ENCODE measurements around the gene PTAFR. TPM values are rescaled to one million over a fixed set of nuclear protein-coding genes. Genes with fewer than 3 reads are reported as not detected.

The PTAFR gene
- total RNA-seq, 1 experiment from 2014 or later: 2.6 TPM

DNA sequence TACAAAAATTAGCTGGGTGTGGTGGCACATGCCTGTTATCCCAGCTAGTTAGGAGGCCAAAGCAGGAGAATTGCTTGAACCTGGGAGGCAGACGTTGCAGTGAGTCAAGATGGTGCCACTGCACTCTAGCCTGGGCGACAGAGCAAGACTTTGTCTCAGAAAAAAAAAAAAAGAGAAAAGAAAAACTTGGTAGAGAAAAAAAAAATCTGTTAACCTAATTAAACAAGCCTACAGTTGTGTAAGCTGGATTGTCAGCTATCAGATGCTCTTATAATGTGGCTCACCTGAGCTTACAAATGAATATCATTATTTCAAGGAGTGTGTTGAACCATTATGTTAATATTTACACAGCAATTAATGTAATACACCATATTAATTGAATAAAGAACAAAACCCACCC, 61.6 kb downstream of the PTAFR start (continued):
- TF ChIP-seq, protein P1, sequence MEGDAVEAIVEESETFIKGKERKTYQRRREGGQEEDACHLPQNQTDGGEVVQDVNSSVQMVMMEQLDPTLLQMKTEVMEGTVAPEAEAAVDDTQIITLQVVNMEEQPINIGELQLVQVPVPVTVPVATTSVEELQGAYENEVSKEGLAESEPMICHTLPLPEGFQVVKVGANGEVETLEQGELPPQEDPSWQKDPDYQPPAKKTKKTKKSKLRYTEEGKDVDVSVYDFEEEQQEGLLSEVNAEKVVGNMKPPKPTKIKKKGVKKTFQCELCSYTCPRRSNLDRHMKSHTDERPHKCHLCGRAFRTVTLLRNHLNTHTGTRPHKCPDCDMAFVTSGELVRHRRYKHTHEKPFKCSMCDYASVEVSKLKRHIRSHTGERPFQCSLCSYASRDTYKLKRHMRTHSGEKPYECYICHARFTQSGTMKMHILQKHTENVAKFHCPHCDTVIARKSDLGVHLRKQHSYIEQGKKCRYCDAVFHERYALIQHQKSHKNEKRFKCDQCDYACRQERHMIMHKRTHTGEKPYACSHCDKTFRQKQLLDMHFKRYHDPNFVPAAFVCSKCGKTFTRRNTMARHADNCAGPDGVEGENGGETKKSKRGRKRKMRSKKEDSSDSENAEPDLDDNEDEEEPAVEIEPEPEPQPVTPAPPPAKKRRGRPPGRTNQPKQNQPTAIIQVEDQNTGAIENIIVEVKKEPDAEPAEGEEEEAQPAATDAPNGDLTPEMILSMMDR (IDR thresholded peaks at IDR 0.05): no peak

DNA sequence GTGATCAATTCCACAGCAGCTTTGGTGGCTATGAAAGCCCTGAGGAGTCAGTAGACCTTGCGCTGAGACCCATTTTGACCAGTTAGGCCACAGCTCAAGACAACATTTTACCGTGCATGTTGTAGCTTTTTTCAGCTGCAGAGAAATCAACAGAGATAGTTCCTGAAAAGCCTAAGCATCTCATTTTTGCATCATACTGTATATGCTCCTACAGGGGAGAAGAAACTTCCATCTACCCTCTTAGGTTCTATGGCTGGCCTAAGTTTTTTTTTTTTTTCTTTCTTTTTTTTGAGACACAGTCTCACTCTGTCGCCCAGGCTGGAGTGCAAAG, 63.3 kb downstream of the PTAFR start:
- DNase-seq (ENCODE audit: low spot score): peak; percentile 21
- Mint-ChIP-seq H3K9me3 (peaks cover 4% of the 10 kb centered on the region; the same call in 1 of the 2 replicates), H3K4me3 (no peak overlapping the region), H3K27ac (no peak overlapping the region), H3K36me3 (no peaks in the 10 kb centered on the region), H3K27me3 (ENCODE audit: low read depth) (no peaks in the 10 kb centered on the region), H3K4me1 (no peaks in the 10 kb centered on the region)
- TF ChIP-seq MYBL2 (CRISPR knock-in tag; IDR thresholded peaks at IDR 0.05) (no peak), MLX (CRISPR knock-in tag; IDR thresholded peaks at IDR 0.05) (no peak), SMAD4 (CRISPR knock-in tag; IDR thresholded peaks at IDR 0.05) (no peak), GABPB1 (CRISPR knock-in tag; IDR thresholded peaks at IDR 0.05) (no peak), SMAD3 (CRISPR knock-in tag; IDR thresholded peaks at IDR 0.05; ENCODE audit: borderline replicate concordance) (no peak), NR1H2 (CRISPR knock-in tag; IDR thresholded peaks at IDR 0.05) (no peak), TP53 (CRISPR knock-in tag; IDR thresholded peaks at IDR 0.05) (no peak), ZNF416 (CRISPR knock-in tag; IDR thresholded peaks at IDR 0.05) (no peak), ERG (CRISPR knock-in tag; IDR thresholded peaks at IDR 0.05) (no peak)
- POLR2A ChIA-PET: interaction anchor here (0.5 to 0.8 kb wide), 3 partner anchors 25 to 483 kb away, joined by 3 to 4 read pairs (median 3); partner anchors contain the start of gene EYA3
- CTCF ChIA-PET: interaction anchor here (0.7 to 4.1 kb wide), 11 partner anchors 8 to 255 kb away, joined by 3 to 30 read pairs (median 4); partner anchors contain the start of gene EYA3
- ATAC-seq: peak; percentile 87; the same call in 1 of the 2 replicates

- no peak overlapping the region for H3K27ac Mint-ChIP-seq
- H3K4me3 Mint-ChIP-seq: no peak overlapping the region
- CTCF ChIA-PET: interaction anchor here (0.6 to 4.1 kb wide), 13 partner anchors 8 to 255 kb away, joined by 3 to 30 read pairs (median 3); partner anchors contain the start of gene EYA3
- POLR2A ChIA-PET: interaction anchor here (0.5 to 0.8 kb wide), 2 partner anchors 24 to 483 kb away, joined by 3 to 4 read pairs; partner anchors contain the start of gene EYA3
- no peak for DNase-seq (ENCODE audit: low spot score)
- H3K4me1 Mint-ChIP-seq: no peaks in the 10 kb centered on the region
- no peaks in the 10 kb centered on the region for H3K27me3 Mint-ChIP-seq (ENCODE audit: low read depth)
- H3K36me3 Mint-ChIP-seq: no peaks in the 10 kb centered on the region
- H3K9me3 Mint-ChIP-seq: peaks cover 4% of the 10 kb centered on the region; the same call in 1 of the 2 replicates
- ATAC-seq: no peak; the same call in 1 of the 2 replicates
- TF ChIP-seq SMAD4 (CRISPR knock-in tag; IDR thresholded peaks at IDR 0.05) (no peak), ATF1 (CRISPR knock-in tag; IDR thresholded peaks at IDR 0.05) (no peak), STAT6 (CRISPR knock-in tag; conservative IDR thresholded peaks at IDR 0.05; ENCODE audit: low read depth) (no peak)
- TF ChIP-seq, protein P2, sequence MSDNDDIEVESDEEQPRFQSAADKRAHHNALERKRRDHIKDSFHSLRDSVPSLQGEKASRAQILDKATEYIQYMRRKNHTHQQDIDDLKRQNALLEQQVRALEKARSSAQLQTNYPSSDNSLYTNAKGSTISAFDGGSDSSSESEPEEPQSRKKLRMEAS (CRISPR knock-in tag; IDR thresholded peaks at IDR 0.05): no peak
- TF ChIP-seq, protein P3, sequence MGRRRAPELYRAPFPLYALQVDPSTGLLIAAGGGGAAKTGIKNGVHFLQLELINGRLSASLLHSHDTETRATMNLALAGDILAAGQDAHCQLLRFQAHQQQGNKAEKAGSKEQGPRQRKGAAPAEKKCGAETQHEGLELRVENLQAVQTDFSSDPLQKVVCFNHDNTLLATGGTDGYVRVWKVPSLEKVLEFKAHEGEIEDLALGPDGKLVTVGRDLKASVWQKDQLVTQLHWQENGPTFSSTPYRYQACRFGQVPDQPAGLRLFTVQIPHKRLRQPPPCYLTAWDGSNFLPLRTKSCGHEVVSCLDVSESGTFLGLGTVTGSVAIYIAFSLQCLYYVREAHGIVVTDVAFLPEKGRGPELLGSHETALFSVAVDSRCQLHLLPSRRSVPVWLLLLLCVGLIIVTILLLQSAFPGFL (CRISPR knock-in tag; IDR thresholded peaks at IDR 0.05; ENCODE audit: borderline replicate concordance): no peak
- TF ChIP-seq, protein P4, sequence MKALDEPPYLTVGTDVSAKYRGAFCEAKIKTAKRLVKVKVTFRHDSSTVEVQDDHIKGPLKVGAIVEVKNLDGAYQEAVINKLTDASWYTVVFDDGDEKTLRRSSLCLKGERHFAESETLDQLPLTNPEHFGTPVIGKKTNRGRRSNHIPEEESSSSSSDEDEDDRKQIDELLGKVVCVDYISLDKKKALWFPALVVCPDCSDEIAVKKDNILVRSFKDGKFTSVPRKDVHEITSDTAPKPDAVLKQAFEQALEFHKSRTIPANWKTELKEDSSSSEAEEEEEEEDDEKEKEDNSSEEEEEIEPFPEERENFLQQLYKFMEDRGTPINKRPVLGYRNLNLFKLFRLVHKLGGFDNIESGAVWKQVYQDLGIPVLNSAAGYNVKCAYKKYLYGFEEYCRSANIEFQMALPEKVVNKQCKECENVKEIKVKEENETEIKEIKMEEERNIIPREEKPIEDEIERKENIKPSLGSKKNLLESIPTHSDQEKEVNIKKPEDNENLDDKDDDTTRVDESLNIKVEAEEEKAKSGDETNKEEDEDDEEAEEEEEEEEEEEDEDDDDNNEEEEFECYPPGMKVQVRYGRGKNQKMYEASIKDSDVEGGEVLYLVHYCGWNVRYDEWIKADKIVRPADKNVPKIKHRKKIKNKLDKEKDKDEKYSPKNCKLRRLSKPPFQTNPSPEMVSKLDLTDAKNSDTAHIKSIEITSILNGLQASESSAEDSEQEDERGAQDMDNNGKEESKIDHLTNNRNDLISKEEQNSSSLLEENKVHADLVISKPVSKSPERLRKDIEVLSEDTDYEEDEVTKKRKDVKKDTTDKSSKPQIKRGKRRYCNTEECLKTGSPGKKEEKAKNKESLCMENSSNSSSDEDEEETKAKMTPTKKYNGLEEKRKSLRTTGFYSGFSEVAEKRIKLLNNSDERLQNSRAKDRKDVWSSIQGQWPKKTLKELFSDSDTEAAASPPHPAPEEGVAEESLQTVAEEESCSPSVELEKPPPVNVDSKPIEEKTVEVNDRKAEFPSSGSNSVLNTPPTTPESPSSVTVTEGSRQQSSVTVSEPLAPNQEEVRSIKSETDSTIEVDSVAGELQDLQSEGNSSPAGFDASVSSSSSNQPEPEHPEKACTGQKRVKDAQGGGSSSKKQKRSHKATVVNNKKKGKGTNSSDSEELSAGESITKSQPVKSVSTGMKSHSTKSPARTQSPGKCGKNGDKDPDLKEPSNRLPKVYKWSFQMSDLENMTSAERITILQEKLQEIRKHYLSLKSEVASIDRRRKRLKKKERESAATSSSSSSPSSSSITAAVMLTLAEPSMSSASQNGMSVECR (CRISPR knock-in tag; IDR thresholded peaks at IDR 0.05; ENCODE audit: borderline replicate concordance): no peak
- TF ChIP-seq, protein P5, sequence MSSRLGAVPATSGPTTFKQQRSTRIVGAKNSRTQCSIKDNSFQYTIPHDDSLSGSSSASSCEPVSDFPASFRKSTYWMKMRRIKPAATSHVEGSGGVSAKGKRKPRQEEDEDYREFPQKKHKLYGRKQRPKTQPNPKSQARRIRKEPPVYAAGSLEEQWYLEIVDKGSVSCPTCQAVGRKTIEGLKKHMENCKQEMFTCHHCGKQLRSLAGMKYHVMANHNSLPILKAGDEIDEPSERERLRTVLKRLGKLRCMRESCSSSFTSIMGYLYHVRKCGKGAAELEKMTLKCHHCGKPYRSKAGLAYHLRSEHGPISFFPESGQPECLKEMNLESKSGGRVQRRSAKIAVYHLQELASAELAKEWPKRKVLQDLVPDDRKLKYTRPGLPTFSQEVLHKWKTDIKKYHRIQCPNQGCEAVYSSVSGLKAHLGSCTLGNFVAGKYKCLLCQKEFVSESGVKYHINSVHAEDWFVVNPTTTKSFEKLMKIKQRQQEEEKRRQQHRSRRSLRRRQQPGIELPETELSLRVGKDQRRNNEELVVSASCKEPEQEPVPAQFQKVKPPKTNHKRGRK (CRISPR knock-in tag; IDR thresholded peaks at IDR 0.05; ENCODE audit: borderline replicate concordance): no peak
These were observed 63.9 kb downstream of the PTAFR start for GRCh38 chr1:28112388-28113241.

Measured in WTC11 (cell line).